Uterus (tissue), 2 donors: ENCODE data around the gene ACAD11.

Experiments used
- CTCF ChIP-seq, 4 experiments: fragments of 200-600 bp in 2 of 4; fragments of 450-650 bp in 2 of 4; sonication (generic) in 2 of 4; IDR thresholded peaks; one replicate each; pipeline ENCODE4 v1.5.1; 2016 to 2019; ENCODE audit warnings: antibody characterized with exemption in 4 of 4, mild to moderate bottlenecking in 2 of 4, moderate library complexity in 1 of 4
- POLR2A ChIP-seq, 2 donors: fragments of 450-650 bp; IDR thresholded peaks; one replicate each; pipeline ENCODE4 v1.6.1; 2016; ENCODE audit warnings: antibody characterized with exemption in 2 of 2, mild to moderate bottlenecking in 1 of 2, moderate library complexity in 1 of 2

- TF ChIP-seq CTCF (IDR thresholded peaks at IDR 0.05) (no peak), POLR2A (IDR thresholded peaks at IDR 0.05) (no peak)
Measured at GRCh38 chr3:132616780-132617179, 42.8 kb downstream of the ACAD11 start.
